Daoy (cell line): ENCODE measurements around the gene GABPB1. TPM values are rescaled to one million over a fixed set of nuclear protein-coding genes. Genes with fewer than 3 reads are reported as not detected.

Source experiments
- DNase-seq: peaks from one replicate; pipeline ENCODE4 v3.0.0-alpha.2; 2015; ENCODE audit warnings: low read depth
- total RNA-seq: library from RNA; depleted of rRNA; stranded (reverse); fragments of >200 nt; shearing (Covaris generic); gene quantifications from 2 replicates; pipeline ENCODE4 v1.2.3, GENCODE V29; 2014; rRNA removed

Gene GABPB1
- total RNA-seq, 1 experiment from 2014 or later = 75.3 TPM

DNA sequence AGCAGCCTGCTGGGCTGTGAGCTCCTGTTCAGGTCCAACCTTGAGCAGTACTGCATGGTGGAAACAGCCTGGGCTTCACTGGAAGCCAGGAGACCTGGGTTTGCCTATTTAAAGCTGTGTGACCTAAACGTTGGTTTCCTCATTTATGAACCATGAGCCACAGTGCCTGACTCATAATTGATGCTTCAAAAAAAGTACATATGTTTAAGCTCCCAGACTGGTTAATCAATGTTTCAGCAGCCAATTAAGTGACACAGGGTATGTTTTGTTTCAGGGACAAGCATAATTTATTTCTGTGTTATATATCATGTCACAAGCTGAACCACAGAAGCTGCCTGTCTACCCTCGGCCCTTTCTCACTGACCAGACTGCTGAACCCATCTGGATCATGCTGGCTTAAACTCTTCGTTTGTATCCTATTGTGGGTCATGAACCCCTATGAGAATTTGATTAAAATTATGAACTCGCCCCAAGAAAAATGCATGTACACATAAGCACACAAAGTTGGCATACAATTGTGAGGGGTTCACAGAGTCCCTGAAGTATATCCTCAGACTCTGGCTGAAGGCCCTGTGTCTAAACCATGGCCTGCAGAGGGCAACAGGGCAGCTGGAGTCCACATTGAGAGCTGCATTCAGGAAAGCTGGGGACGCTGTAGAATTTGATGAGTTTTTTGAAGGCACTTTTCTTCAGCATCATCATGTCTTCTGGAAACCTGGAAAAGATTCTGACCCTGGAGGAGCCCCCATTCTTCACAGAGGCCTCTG lies 113.1 kb downstream of the GABPB1 start:
- DNase-seq = no peak

DNA sequence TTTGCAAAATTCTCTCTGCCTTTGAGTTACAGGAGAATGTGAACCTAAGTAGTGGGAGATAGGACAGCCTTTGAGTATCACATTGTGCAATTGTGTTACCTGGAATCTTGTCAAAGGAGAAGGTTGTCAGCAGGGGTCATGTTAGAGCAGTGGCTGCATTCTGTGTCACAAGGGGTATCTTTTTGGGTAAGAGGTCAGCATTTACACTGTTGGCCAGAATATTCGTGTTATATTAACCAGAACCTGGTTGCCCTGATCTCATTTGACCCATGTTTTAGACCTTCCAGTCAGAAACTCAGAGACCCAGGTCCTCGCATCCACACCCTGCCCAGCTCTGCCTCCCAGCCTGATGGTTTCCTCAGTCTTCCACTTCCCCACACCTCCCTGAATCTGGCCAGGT lies 116.7 kb downstream of the GABPB1 start:
- DNase-seq = no peak

DNA sequence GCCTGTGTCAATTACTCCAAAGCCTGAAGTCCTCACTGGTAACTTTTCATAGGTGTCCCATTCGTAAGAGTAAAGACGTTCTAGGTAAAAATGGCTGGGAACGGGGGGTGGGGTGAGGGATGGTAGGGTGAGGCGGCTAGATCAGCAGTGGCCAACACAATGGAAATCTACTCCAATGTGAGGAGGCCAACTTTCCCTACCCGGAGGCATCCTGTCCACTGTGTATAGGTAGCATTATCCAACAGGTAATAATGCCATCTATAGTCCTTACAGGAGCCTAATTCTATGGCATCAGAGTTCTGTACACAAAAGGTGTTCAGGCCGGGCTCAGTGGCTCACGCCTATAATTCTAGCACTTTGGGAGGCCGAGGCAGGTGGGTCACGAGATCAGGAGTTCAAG lies 118.6 kb downstream of the GABPB1 start:
- DNase-seq = no peak

DNA sequence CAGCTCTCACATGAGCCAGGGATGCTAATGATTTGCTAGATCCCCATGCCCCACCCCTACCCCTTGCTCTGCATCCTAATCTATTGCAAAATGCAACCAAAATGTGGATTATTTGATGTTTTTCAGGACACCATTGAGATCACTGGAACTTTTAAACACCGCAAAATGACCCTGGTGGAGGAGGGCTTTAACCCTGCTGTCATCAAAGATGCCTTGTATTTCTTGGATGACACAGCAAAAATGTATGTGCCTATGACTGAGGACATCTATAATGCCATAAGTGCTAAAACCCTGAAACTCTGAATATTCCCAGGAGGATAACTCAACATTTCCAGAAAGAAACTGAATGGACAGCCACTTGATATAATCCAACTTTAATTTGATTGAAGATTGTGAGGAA lies 119.2 kb downstream of the GABPB1 start:
- no peak for DNase-seq

DNA sequence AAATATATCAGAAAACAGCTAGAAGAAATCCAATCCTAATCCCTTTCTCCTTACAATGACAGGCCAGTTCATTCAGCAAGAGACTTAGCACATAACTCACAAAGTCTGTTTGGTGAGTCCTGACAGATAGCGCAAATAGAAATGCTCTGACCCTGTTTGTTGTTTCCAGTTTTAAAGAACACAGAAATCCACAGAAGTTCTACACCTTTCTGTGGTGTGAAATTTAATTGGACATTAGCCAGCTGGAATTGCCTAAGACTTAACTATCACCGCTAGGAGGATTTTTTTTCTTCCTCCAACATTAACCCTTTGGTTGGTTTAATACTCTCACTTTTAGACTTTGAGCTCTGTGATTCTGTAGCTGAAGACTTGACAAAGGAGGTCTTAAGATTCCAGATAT lies 120.2 kb downstream of the GABPB1 start:
- no peak for DNase-seq

DNA sequence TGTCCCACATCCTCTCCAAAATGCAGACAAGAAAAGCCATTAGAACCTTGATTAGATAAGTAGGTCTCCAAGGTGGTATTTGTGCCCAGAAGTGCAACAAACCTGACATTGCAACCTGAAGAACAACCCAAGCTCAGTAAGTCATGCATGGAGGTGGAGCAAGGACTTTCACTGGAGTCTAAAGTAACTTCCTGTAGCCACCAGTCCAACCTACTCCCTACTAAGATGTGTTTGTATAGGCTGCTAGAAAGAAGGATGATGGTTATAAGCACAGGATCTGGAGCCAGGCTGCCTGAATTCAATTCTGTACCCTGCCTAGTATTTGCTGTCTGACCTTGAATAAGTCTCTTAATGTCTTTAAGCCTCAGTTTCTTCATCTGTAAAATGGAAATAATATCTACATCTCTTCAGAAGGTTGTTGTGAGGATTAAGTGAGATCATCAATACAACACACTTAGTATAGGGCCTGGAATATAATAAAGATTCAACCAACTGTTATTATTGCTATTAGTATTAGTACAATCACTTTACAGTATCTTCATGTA lies 121.7 kb downstream of the GABPB1 start:
- DNase-seq = no peak

DNA sequence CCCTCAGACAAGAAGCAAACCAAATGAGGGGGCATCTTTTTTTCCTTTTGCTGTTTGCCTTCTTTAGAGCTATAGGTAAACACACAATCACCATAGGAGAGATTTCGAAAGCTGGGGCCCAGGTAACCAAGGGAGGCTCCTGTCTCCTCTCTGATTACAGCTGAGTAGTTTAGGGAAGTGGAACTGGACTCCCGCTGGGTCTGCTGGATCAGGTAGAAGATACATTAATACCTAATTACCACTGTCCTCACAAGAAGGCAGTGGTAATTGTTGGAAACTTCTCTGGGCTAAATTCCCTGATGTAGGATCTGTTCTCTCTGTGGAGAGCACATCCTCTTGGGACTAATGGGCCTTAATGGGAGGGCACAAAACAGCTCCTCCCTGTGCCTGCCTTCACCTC lies 122.2 kb downstream of the GABPB1 start:
- no peak for DNase-seq

DNA sequence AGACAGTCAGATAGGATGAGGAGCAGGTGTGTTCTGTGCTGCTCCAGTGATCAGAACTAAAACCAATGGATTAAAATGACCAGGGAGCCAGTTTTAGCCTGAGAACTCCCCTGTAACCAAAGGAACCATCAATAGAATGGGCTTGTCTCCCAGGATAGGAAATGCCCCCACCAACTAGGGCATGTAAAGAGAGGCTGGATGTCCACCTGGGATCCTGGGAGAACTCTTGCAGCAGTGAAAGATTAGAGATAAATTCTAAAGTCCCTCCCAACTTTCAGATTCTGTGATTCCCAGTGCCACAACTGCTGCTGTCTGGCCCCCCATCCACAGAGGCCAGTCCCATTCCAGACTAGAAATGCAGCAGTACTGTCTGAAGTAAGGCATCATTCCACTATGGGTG lies 123.2 kb downstream of the GABPB1 start:
- DNase-seq = no peak

DNA sequence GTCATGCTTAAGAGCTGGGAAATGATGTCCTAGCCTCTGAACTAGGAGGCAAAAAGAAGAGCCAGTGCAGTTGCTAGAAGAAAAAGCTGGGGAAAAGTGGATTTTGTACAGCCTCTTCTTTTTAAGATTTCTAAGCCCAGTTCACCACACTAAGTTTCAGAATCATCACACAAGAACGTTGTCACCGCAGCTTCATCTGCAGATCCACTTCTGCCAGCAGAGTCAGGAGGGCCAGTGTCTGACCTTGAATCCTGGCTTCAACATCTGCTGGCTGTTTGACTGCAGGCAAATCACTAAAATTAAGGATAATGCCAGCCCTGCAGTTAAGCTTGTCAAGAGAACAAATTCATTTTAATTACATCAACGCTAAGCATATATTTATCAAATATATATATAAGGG lies 125.7 kb downstream of the GABPB1 start:
- DNase-seq = no peak

DNA sequence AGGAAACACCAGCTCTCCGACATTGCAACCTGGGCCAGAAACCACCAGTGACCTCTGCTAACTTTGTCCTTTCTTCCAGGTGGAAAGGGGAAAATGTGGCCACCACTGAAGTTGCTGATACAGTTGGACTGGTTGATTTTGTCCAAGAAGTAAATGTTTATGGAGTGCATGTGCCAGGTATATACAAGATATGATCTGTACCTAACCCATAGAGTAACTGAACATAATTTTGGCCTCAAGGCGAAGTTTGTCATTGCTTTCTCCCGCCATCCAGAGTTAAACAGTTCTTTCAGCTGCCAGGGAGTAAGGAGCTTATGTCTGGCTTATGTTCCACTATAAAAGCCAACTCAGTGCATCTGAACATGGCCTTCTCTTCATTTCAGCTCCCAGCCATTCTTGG lies 126.1 kb downstream of the GABPB1 start:
- no peak for DNase-seq

DNA sequence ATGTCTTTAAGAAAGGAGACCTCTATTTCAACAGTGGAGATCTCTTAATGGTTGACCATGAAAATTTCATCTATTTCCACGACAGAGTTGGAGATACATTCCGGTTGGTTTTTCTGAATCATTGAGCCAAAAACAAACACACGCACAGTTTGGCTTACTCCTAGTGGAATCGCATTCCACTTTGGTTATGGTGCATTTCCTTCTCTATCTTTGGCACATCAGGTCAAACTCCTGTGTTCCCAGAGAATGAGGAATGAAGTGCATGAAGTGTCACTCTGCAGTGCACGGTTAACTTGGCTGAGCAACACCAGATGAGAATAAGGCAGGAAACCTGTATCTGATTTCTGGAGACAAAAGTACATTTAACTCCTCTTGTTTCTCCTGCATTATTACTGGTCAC lies 127.9 kb downstream of the GABPB1 start:
- peak; percentile 19 for DNase-seq

DNA sequence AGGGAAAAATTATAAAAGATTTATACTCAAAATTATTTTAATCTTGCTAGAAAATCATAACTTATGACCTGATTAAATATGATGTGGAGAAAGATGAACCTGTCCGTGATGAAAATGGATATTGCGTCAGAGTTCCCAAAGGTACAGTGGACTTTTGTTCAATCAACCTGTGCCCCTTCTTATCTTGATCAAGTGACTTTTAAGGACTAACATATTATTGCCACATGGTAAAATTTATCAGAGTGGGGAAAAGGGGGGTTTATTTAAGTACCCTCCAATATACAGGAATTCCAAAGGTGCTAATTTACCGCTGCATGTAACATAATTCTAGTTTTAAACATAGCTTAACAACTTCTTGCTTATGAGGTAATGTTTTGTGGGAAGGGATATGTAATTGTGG lies 129.1 kb downstream of the GABPB1 start:
- no peak for DNase-seq

Other genes with a start within 250 kb of the GABPB1 start
- not detected in 2 replicates for gene ATP8B4, start 236.0 kb downstream of the GABPB1 start, total RNA-seq
- 1.1 and 1.3 TPM in 2 replicates for gene SLC27A2, start 173.0 kb downstream of the GABPB1 start, total RNA-seq
- not detected in 2 replicates for gene HDC, start 89.5 kb downstream of the GABPB1 start, total RNA-seq
- gene USP8, start 69.2 kb upstream of the GABPB1 start, total RNA-seq = 93.2 and 112 TPM in 2 replicates
- not detected in 2 replicates for gene USP50, start 191.5 kb upstream of the GABPB1 start, total RNA-seq